Hepatocyte (in vitro differentiated cells): ENCODE data around the gene ANKMY2. TPM values are rescaled to one million over a fixed set of nuclear protein-coding genes. Genes with fewer than 3 reads are reported as not detected.
"Not testable (repeated sequence)": the region's sequence is repeated elsewhere in the genome, so short reads cannot be mapped to it uniquely, and the experiment has no call there.

Experiments used
- DNase-seq: peaks from one replicate; pipeline ENCODE4 v3.0.0-alpha.2; 2016; ENCODE audit warnings: low spot score
- H2AFZ ChIP-seq: fragments of 200-600 bp; sonication (generic); 2 replicates; pipeline ENCODE4 v1.6.0; 2016; ENCODE audit warnings: antibody characterized with exemption, mild to moderate bottlenecking
- H3K27ac ChIP-seq: fragments of 200-600 bp; sonication (generic); 2 replicates; pipeline ENCODE4 v1.5.1; 2016; ENCODE audit warnings: mild to moderate bottlenecking
- H3K27me3 ChIP-seq: fragments of 200-600 bp; sonication (generic); 2 replicates; pipeline ENCODE4 v1.6.1; 2016
- H3K36me3 ChIP-seq: fragments of 200-600 bp; sonication (generic); replicated peaks from 2 replicates; pipeline ENCODE4 v1.5.1; 2016; ENCODE audit warnings: low read depth; ENCODE audit not compliant: insufficient read depth
- H3K4me1 ChIP-seq: fragments of 200-600 bp; sonication (generic); 2 replicates; pipeline ENCODE4 v1.5.1; 2016; ENCODE audit warnings: mild to moderate bottlenecking, moderate library complexity; ENCODE audit not compliant: insufficient read depth
- H3K4me2 ChIP-seq: fragments of 200-600 bp; sonication (generic); 2 replicates; pipeline ENCODE4 v1.6.0; 2016
- H3K4me3 ChIP-seq: fragments of 200-600 bp; sonication (generic); 2 replicates; pipeline ENCODE4 v1.5.1; 2016; ENCODE audit warnings: mild to moderate bottlenecking
- H3K79me2 ChIP-seq: fragments of 200-600 bp; sonication (generic); 2 replicates; pipeline ENCODE4 v1.6.0; 2017; ENCODE audit warnings: mild to moderate bottlenecking
- H3K9me2 ChIP-seq: fragments of 200-600 bp; sonication (generic); replicated peaks from 2 replicates; pipeline ENCODE4 v1.6.0; 2017; ENCODE audit warnings: mild to moderate bottlenecking; ENCODE audit not compliant: insufficient read depth
- H3K9me3 ChIP-seq: fragments of 200-600 bp; sonication (generic); 2 replicates; pipeline ENCODE4 v1.5.1; 2016; ENCODE audit warnings: low read depth, mild to moderate bottlenecking
- H4K20me1 ChIP-seq: fragments of 200-600 bp; sonication (generic); 2 replicates; pipeline ENCODE4 v1.6.0; 2016; ENCODE audit warnings: mild to moderate bottlenecking; ENCODE audit not compliant: insufficient read depth, poor library complexity, severe bottlenecking
- EZH2 ChIP-seq: fragments of 200-600 bp; sonication (generic); IDR thresholded peaks from 2 replicates; pipeline ENCODE4 v1.6.1; 2016; ENCODE audit warnings: antibody characterized with exemption, mild to moderate bottlenecking, borderline replicate concordance
- EZH2phosphoT487 ChIP-seq: fragments of 200-600 bp; sonication (generic); IDR thresholded peaks from one replicate; pipeline ENCODE4 v1.6.1; 2018; ENCODE audit warnings: antibody characterized with exemption, mild to moderate bottlenecking, low read depth, moderate library complexity; ENCODE audit not compliant: unreplicated experiment, severe bottlenecking
- WGBS: methylation state at CpG from one replicate; pipeline ENCODE4 v1.1.6; 2016; ENCODE audit warnings: low lambda C conversion rate; ENCODE audit errors: missing lambda C conversion rate; 5-methylcytosine and 5-hydroxymethylcytosine counted together
- polyA plus RNA-seq: library from polyadenylated mRNA; unstranded; fragments of >200 nt; fragmentation: Nextera tagmentation; extraction: Ambion mirVana; gene quantifications from 2 replicates; pipeline ENCODE4 v1.2.1, GENCODE V29; 2016
- total RNA-seq: library from RNA; depleted of rRNA; stranded (reverse); fragments of >200 nt; gene quantifications from 2 replicates; pipeline ENCODE4 v1.2.3, GENCODE V29; 2014
- TF ChIP-seq, protein P1 (sequence below): fragments of 200-600 bp; sonication (generic); IDR thresholded peaks from 2 replicates; pipeline ENCODE4 v1.5.1; 2016; ENCODE audit warnings: antibody characterized with exemption, mild to moderate bottlenecking; ENCODE audit not compliant: poor library complexity

The ANKMY2 gene
- total and polyA plus RNA-seq, 2 experiments from 2014 or later = 30.7 to 42.5 TPM

DNA sequence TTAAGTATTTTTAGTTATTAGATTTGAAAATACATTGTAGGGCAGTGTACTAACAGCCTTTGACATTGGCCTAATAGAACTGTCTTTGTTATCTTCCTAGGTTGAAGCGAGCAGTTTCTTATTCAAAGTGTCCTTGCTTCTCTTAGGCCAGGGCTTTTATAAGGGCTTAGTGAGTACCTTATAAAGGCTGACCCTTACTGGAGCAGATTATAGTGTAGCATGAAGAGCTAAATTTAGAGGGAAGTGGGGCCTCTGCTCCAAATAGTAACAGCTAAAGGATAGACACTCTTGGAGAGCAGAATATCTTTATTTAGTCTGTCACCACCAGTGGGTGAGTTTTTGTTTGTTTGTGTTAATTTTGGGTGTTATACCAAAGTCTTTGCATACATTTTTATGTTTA lies 16.4 kb upstream of the ANKMY2 start:
- Histone ChIP-seq H3K9me2 (no peaks in the 10 kb centered on the region), H3K4me1 (peaks cover 32% of the 10 kb centered on the region), H2AFZ (no peak overlapping the region), H3K4me3 (no peak overlapping the region), H3K27me3 (no peaks in the 10 kb centered on the region), H3K9me3 (no peaks in the 10 kb centered on the region), H3K4me2 (peak overlapping the region; percentile 22), H3K36me3 (no peaks in the 10 kb centered on the region), H4K20me1 (no peaks in the 10 kb centered on the region), H3K79me2 (peaks cover 96% of the 10 kb centered on the region), H3K27ac (peak overlapping the region; percentile 81)
- 71% methylated on average over 1 of the region's 1 CpG for WGBS
- no peak for DNase-seq
- no peak for TF ChIP-seq EZH2phosphoT487
- no peak for TF ChIP-seq EZH2
- TF ChIP-seq, protein P1, sequence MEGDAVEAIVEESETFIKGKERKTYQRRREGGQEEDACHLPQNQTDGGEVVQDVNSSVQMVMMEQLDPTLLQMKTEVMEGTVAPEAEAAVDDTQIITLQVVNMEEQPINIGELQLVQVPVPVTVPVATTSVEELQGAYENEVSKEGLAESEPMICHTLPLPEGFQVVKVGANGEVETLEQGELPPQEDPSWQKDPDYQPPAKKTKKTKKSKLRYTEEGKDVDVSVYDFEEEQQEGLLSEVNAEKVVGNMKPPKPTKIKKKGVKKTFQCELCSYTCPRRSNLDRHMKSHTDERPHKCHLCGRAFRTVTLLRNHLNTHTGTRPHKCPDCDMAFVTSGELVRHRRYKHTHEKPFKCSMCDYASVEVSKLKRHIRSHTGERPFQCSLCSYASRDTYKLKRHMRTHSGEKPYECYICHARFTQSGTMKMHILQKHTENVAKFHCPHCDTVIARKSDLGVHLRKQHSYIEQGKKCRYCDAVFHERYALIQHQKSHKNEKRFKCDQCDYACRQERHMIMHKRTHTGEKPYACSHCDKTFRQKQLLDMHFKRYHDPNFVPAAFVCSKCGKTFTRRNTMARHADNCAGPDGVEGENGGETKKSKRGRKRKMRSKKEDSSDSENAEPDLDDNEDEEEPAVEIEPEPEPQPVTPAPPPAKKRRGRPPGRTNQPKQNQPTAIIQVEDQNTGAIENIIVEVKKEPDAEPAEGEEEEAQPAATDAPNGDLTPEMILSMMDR = no peak

DNA sequence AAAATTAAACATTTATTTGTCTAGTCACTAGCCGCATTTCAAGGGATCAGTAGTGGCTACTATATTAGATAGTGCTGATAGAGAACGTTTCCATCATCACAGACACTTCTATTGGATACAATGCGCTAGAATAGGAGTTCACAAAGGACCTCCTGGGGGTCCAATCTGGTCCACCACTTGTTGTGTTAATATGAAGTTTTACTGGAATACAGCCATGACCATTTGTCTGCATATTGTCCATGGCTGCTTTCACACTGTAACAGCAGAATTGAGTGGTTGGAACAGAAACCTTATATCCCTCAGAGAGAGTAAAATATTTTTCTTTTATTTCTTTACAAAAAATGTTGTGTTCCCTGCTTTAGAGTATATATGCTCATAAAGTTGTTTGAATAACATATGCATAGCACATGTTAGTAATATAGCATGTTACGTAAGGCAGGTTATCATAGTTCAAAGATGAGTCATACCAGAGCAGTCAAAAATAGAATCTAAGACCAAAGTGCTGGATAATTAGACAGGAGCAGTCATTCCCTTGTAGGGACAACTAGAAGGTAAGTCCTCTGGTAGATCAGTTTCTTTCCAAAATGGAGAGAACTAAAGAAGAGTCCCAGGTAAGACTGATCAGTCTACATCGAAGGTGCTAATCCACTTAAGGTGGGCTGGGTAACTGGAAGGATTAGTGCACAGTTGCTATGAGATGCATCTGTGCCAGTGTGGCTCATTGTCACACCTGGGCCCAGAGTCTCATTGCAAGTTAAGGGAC lies 15.3 kb upstream of the ANKMY2 start:
- WGBS = 72% methylated on average over 5 of the region's 5 CpGs
- Histone ChIP-seq H3K4me2 (peak overlapping the region; percentile 58), H3K4me3 (no peak overlapping the region), H4K20me1 (no peaks in the 10 kb centered on the region), H3K9me2 (no peaks in the 10 kb centered on the region), H3K27ac (peak overlapping the region; percentile 81), H3K36me3 (no peaks in the 10 kb centered on the region), H3K9me3 (no peaks in the 10 kb centered on the region), H3K27me3 (no peaks in the 10 kb centered on the region), H3K79me2 (peaks cover 99% of the 10 kb centered on the region), H3K4me1 (peaks cover 32% of the 10 kb centered on the region), H2AFZ (no peak overlapping the region)
- DNase-seq = peak; percentile 57
- TF ChIP-seq EZH2 (no peak), EZH2phosphoT487 (no peak)
- TF ChIP-seq, protein P1 = no peak

DNA sequence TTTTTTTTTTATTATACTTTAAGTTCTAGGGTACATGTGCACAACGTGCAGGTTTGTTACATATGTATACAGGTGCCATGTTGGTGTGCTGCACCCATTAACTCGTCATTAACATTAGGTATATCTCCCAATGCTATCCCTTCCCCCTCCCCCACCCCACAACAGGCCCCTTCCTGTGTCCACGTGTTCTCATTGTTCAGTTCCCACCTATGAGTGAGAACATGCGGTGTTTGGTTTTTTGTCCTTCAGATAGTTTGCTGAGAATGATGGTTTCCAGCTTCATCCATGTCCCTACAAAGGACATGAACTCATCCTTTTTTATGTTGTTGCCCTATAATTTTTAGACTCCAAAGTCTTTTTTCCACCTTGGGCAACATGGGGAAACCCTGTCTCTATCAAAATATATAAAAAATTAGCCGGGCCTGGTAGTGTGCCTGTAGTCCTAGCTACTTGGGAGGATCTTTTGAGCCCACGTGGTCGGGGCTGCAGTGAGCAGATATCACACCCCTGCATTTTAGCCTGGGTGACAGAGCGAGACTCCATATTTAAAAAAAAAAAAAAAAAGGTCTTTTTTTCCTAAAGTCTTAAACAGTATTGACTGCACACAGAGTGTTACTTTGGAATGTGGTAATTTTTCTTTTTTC lies 14.4 kb upstream of the ANKMY2 start:
- peaks cover 32% of the 10 kb centered on the region for H3K4me1 ChIP-seq
- DNase-seq, H3K36me3 ChIP-seq, H2AFZ ChIP-seq, H3K27me3 ChIP-seq, H3K9me3 ChIP-seq, H3K4me3 ChIP-seq, H4K20me1 ChIP-seq, H3K27ac ChIP-seq, H3K9me2 ChIP-seq: not testable (repeated sequence)
- 88% methylated on average over 8 of the region's 8 CpGs for WGBS
- H3K4me2 ChIP-seq = peak overlapping the region; percentile 58
- peaks cover 99% of the 10 kb centered on the region for H3K79me2 ChIP-seq

DNA sequence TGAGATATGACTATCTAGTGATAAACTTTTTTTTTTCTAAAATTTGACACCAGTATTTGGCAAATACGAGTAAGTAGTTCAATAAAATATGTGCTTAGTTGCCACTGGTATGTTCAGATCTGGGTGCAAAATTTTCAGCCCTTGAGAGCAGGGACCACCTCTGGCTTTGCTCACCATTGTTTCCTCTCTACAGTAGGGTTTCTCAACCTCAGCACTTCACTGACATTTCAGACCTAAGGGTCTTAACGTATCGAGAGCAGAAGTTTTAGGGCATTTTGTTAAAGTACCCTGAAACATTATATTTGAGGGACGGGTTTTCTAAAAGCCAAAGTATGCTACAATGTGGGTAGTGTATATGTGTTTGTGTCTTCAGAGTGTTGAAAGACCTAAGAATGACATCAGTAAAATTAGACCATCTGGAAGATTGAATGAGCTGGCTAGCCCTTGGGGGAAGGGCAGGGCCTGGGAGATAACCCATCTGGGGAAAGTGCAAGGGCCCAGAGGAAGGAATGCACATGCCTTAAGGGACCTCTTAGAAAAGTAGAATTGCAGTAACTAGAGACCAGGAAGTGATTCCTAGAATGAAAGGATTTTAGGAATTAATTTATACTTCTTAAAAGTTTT lies 12.2 kb upstream of the ANKMY2 start:
- Histone ChIP-seq H2AFZ (no peak overlapping the region), H3K79me2 (peaks cover 99% of the 10 kb centered on the region), H3K9me2 (no peaks in the 10 kb centered on the region), H3K27ac (peak overlapping the region; percentile 81), H3K27me3 (no peaks in the 10 kb centered on the region), H3K36me3 (no peaks in the 10 kb centered on the region), H3K4me2 (peak overlapping the region; percentile 47), H3K4me1 (peaks cover 32% of the 10 kb centered on the region), H3K4me3 (no peak overlapping the region), H3K9me3 (no peaks in the 10 kb centered on the region), H4K20me1 (no peaks in the 10 kb centered on the region)
- TF ChIP-seq EZH2 (no peak), EZH2phosphoT487 (no peak)
- TF ChIP-seq, protein P1 = no peak
- peak; percentile 70 for DNase-seq
- whole genome bisulfite sequencing = 55% methylated on average over 4 of the region's 4 CpGs
